Astrocyte (in vitro differentiated cells and primary cell): Measurements from ENCODE around the gene PTGER2.

Experiments used
- CTCF ChIP-seq: IDR thresholded peaks from 2 replicates; pipeline ENCODE4 v1.5.1; 2011; ENCODE audit warnings: low read depth, mild to moderate bottlenecking, inconsistent platforms, low read length, moderate library complexity; ENCODE audit not compliant: insufficient read depth
- EZH2 ChIP-seq: IDR thresholded peaks from 2 replicates; pipeline ENCODE4 v1.6.1; 2012; ENCODE audit warnings: mild to moderate bottlenecking, low read length, inconsistent platforms; ENCODE audit not compliant: insufficient read depth

- no peak for TF ChIP-seq CTCF
- TF ChIP-seq EZH2 = no peak
Observed at GRCh38 chr14:52266782-52267181, 47.3 kb upstream of the PTGER2 start.
